Panc1 (cell line): ENCODE measurements around the gene GXYLT1.

Source experiments
- CTCF ChIP-seq: fragments of 450-650 bp; IDR thresholded peaks from 2 replicates; pipeline ENCODE4 v1.5.1; 2017; ENCODE audit warnings: mild to moderate bottlenecking
- TCF7L2 ChIP-seq: IDR thresholded peaks from 2 replicates; pipeline ENCODE4 v1.6.1; 2011; ENCODE audit warnings: mild to moderate bottlenecking, low read depth, low read length, inconsistent platforms

GRCh38 chr12:42182394-42182793 is 37.7 kb upstream of the GXYLT1 start:
- TF ChIP-seq CTCF (no peak), TCF7L2 (no peak)
